Omental fat pad (tissue), 4 donors: ENCODE measurements around the gene SAXO2. TPM values are rescaled to one million over a fixed set of nuclear protein-coding genes. Genes with fewer than 3 reads are reported as not detected.

Experiments used
- total RNA-seq, 4 donors: library from RNA; depleted of rRNA; stranded (reverse); fragments of >200 nt; gene quantifications; one replicate each; pipeline ENCODE4 v1.1.0, GENCODE V29; 2016

SAXO2 gene
- total RNA-seq, 4 donors from 2014 or later: 0.19 to 6.6 (median 1.9) TPM; not detected in 1

Other genes with a start within 250 kb of the SAXO2 start
- 1 to 10 TPM in 1 of 4 donors, under 1 TPM in 3; 0.48 to 1.6 (median 0.84) TPM for gene MEX3B, start 216.8 kb upstream of the SAXO2 start, total RNA-seq
- gene EFL1, start 84 bp upstream of the SAXO2 start, total RNA-seq: 10 to 100 TPM; 11.9 to 15.9 (median 14.8) TPM
- 1 to 10 TPM in 2 of 4 donors, under 1 TPM in 2; 0.56 to 1.3 (median 0.87) TPM for gene GOLGA6L10, start 86.7 kb downstream of the SAXO2 start, total RNA-seq
- gene GOLGA6L9, start 167.0 kb downstream of the SAXO2 start, total RNA-seq: 1 to 10 TPM; 1.6 to 2.5 (median 2.1) TPM